GM19324 (cell line): ENCODE data around the gene TSPAN15.
"Not testable (repeated sequence)": the region's sequence is repeated elsewhere in the genome, so short reads cannot be mapped to it uniquely, and the experiment has no call there.

Experiments used
- ATAC-seq: cut with Tn5 transposase; IDR thresholded peaks from one replicate; pipeline ENCODE4 v1.9.1; 2021; ENCODE audit warnings: mild to moderate bottlenecking, moderate library complexity; ENCODE audit not compliant: unreplicated experiment, low FRiP score

The TSPAN15 gene

DNA sequence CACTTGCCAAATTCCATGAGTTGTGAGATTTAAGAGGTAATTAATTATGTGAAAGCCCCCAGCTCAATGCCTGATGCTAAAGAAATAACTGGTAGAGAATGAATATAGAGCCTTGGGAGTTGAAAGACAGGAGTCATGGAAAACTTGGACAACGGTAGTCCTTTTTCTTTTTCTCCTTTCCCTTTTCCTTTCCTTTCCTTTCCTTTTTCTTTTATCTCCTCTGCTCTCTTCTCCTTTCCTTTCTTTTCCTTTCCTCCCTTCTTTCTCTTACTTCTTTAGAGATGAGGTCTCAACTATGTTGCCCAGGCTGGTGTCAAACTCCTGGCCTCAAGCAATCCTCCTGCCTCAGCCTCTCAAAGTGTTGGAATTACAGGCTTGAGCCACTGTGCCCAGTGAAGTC, 7.9 kb upstream of the TSPAN15 start:
- ATAC-seq = no peak

DNA sequence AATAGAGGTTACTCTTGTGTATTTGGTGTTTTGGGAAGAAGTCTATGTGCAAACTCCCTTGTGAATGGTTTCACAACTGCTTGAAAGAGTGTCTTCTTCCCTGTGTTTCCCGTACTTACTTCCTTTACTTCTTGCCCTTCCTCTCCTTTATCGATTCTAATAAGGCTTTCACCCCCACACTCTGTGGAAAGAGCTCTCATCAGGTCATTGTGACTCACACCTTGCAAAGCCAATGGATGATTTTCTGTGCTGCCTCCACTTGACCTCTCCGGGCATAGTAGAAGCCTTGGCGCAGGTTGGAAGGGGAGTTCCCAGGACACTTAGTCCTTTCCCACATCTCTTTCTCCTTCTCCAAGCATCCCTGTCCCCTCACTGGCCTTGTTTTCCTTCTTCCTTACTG, 6.2 kb upstream of the TSPAN15 start:
- ATAC-seq = no peak

DNA sequence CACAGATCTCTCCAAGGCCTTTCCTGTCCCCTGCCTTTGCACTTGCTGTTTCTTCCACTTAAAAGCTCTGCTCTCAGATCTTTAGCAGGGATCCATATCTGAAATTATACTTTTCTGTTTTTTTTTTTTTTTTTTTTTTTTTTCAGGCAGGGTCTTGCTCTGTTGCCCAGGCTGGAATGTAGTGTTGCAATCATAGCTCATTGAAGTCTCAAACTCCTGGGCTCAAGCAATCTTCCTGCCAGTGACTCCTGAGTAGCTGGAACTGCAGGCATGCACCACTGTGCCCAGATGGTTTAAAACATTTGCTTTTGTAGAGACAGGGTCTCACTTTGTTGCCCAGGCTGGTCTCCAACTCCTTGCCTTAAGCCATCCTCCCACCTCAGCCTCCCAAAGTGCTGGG, 5.0 kb upstream of the TSPAN15 start:
- ATAC-seq = no peak

DNA sequence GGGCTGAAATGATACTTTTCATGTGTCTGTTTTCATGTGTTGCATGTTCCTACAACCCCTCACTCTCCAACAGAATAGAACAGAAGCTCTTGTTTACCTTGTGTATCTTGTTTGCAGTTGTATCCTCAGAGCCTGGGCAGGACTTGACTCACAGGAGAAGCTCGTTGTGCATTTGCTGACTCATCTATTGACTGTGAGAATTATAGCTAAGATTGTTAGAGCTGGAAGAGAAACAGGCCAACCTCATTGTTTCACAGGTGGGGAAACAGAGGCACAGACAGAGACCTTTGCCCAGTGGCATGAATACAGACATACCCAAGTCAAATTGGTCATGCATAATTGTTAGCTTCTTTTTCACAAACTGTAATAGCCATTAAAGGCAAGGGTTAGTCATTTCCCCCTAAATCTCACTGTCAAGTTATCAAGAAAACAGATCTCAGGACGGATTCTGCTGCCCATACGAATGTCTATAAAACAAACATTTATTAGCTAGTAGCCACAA, 4.6 kb upstream of the TSPAN15 start:
- no peak for ATAC-seq

DNA sequence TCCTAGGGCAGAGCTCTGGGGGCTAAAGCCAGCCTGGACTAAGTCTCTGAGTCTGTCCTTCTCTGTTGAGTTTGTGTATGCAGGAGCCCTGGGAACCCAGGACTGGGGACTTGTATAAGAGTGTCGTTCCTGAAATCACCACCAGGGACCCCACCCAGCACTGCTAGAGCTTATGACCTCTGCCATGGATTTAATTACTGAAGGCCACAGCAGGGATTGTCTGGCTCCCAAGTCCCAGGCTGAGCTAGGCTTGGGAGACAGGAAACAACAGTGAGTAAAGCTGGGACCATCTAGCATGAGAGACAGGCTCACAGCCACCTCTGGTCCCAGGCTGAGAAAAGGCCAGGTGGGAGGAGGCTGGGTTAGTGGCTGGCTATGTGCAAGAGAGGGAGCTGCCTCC, 1.4 kb upstream of the TSPAN15 start:
- ATAC-seq = no peak

DNA sequence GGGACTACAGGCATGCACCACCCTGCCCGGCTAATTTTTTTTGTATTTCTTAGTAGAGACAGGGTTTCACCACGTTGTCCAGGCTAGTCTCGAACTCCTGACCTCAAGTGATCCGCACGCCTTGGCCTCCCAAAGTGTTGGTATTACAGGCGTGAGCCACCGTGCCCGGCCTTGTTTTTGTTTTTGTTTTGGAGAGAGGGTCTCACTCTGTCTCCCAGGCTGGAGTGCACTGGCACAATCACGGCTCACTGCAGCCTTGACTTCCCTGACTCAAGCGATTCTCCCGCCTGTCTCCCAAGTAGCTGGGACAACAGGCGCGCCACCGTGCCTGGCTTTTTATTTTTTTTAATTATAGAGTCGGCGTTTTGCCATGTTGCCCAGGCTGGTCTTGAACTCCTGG, 870 bp upstream of the TSPAN15 start:
- not testable (repeated sequence) for ATAC-seq

DNA sequence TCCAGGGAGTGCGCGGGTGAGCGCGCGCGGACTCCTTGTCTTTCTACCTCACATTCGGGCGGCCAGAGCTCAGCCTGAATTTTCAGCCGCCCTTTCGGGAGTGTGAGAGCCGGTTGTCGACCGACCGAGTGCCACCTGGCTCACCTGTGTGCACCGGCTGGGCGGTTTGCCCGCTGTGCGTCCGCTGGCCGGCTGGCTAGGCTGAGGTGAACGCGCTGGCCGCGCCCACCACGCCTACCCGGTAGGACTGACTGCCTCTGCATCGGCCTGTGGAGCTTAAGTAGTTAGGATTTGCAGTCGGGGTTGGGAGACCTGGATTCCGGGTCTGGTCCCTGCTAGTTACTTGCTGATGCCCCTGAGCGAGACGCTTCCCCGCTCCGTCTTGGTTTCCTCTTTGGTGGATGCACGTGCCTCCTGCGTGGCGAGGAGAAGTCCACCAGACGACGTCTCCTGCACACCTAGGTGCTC, 553 bp downstream of the TSPAN15 start:
- no peak for ATAC-seq

DNA sequence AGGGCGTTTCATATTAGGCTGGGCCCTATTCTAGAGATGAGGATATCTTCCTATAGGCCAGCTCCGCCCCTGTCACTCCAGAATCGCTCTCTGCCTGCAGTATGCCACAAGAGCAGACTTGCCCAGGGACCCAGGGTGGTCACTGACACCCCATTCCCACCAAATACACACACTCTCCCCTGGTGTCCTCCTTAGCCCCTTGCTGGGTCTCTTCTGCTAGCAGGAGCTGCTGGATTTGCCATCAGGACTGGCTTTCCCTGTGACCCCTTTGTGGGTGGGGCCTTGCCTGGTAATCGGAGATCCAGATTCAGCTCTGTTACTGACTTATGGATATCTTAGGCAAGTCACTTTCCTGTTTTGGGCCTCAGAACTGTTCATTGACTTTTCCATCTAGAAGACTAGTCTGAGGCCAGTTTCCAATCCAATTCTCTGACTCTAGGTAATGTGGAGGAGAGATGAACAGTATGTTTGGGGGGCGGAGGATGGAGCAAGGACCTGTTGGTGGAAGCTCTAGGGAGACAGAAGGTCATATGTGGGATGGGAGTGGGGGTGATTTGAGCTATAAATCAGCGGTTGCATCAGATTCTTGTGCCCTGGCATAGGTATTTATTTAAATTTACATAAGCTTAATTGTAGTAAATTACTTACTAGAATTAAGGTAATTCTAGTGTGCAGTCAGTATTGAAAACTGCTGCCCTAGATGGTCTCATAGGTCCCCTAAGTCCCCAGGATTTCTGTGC, 1.6 kb downstream of the TSPAN15 start:
- ATAC-seq = no peak

DNA sequence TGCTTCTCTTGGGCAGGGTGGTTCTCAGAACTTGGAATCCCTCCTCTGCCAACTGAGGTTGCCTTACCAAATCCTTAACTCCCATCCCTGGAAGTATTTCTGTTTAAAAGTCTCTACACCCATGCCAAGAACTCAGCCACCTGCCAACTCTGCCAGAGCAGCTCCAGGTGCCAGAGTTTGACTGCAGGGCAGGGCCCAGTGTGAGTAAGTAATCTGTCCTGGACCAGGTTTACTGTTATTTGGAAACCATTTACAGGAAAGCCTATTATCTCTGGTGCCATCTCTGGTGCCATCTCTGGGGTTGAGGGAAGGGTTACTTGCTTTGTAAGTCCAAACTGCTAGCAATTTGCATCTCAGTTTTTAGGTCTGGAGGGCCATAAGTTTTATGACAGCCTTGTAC, 2.5 kb downstream of the TSPAN15 start:
- ATAC-seq = no peak

DNA sequence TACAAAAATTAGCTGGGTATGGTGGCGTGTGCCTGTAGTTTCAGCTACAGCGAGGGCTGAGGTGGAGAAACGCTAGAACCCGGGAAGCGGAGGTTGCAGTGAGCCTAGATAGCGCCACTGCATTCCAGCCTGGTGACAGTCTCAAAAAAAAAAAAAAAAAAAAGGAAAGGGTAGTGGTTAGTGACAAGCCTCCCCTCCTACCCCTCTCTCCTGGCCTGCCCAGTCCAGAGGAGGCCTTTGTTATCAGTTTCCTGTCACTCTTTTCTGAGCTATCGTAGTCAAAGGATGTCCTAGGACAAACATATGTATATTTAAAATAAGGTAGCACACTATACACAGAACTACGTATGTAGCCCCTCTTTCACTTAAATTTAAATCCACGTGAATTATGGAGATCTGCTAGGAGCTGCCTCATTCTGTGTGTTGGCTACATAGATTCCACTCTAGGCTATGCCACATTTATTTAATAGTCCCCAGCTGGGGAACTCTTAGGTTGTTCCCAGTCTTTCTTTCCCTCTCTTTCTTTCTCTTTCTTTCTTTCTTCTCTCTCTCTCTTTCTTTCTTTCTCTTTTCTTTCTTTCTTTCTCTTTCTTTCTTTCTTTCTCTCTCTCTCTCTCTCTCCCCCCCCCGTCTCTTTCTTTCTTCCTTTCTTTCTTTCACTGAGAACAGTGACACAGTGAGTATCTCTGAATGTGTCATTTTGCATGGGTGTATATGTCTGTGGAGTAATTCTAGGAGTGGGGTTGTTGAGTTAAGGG, 3.9 kb downstream of the TSPAN15 start:
- ATAC-seq = no peak

DNA sequence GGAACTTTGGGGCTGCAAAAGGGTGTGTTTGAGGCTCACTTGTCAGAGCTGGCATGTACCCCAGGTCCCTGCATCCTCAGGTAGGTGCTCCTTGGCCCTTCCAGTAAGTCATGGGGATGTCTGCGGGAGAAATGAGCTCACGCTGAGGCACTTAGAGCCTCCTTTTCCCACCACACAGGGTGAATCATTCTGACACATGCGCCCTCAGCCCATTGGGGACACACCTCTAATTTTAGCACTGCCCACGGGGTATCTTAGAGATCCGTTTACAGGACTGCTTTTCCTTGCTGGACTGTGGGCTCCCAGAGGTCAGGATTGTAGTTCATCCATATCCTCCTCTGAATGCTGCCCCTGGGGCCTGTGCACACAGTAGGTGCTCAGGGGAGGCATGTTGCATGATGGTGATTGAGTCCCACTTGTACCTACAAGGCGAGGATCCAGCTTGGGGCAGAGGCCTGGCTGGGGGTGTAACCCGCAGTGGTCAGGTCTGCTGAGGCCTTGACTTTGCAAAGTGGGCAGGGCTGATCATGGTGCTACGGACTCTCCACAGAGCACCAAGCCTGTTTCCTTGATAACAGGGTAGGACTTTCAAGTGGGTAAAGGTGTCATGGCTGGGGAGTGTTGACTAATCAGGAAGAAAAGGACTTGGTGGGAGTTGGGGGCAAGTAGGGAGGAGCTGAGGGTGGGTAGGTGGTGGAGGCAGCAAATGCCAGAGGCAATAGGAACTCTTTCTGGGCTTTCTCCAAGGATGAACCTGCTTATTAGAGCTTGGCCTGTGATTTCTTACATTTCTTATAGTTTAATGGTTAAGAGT, 5.8 kb downstream of the TSPAN15 start:
- ATAC-seq = no peak

DNA sequence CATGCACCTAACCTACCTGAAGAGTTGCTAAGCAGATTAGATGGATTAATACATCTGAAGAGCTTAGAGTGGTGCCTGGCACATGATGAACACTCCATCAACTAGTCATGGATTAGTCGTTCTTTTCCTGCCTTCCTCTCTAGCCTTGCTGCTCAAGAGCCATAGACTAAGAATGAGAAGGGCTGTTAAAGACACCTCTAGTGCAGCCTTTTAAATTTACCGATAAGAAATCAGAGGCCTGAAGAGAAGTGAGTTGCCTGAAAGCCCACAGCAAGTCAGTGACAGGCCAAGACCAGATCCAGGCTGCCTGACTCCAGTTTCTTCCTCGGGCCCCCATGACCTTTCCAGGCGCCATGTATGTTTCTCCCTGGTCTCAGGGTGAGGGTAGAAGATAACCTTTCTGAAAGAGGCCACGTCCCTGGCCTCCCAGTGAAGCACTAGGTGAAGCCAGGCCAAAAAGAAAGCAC, 6.5 kb downstream of the TSPAN15 start:
- no peak for ATAC-seq

DNA sequence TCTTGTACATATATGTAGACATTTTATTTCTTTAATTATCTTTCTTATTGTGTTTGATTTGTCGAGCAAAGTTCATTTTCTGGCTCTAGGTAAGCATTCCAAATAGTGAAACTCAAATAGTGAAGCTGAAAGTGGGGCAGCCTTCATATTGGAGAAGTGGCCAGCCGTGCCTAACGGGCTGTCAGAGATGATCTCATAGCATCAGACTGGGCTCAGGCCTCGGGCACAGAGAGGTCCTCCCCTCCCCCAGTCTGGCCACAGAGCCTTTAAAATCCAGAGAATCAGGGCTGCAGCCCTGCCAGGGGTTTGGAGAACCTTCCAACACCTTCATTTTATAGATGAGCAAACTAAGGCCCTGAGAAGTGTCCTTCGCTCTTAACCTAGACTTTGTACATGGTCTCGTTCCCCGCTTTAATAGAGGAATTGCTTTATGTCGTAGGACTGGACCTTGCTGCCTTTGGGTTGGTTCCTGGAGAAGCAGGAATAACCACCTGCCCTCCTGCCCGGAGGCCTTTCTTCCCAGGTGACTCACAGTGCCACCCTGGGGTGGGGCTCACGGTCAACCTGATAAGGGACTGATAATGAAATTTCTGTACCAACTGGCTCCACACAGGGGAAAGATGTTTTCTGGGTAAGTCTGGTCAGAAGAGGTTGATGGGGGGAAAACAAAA, 7.3 kb downstream of the TSPAN15 start:
- no peak for ATAC-seq

DNA sequence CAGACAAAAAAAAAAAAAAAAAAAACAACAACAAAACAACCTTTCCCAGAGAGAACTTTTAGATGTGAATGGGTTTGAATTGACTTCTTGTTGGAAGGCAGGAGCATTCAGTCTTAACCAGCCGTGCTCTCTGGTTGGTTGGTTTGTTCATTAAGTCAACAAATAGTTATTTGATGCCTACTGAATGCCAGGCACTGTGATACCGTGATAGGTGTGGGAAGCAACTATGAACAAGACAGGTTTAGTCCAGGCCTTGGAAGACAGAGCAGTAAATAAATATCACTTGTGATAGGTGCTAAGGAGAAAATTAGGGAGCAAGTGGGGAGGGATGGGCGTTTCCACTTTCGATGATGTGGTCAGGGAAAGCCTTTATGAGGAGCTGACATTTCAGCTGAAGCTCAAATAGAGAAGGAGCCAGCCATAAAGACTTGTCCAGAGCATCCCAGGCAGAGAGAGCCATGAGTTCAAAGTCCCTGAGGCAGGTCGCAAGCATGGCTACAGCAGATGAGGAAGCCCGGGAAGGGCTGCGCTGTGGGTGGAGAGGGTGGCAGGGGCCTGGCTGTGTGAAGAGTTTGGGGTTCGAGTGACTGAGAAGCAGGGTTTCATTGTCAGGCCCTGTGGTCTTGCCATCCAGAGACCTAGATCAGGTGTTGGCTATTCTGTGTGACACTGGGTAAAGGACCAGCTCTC, 8.0 kb downstream of the TSPAN15 start:
- no peak for ATAC-seq

DNA sequence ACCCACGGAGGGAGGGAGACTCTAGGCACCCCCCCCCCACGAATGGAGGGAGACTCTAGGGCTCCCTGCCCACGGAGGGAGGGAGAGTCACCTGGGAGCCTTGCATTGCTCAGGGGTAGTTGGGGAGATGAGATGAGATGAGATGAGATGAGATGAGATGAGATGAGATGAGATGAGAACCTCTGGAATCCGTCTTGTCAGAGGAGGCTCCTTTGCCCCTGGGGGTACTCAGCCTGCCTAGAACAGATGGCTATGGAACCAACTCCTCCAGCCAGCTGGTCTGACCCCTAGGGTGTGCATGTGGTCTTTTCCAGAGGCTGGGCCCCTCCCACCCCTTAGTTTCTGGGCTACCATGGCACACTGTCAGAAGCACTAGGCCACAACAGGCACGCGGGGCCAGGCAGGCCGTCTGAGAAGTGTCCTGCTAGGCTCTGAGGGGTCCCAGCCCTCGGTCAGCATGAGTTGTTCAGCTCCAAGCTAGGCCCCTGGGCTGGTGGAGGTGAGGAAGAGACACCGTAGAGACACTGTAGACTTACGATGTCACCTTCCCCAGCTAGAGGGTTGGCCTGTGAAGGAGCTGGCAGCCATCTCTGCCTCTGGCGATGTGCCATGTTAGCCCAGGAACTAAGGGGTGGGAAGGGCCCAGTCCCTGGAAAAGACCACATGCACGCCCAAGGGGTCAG, 8.8 kb downstream of the TSPAN15 start:
- ATAC-seq = no peak

DNA sequence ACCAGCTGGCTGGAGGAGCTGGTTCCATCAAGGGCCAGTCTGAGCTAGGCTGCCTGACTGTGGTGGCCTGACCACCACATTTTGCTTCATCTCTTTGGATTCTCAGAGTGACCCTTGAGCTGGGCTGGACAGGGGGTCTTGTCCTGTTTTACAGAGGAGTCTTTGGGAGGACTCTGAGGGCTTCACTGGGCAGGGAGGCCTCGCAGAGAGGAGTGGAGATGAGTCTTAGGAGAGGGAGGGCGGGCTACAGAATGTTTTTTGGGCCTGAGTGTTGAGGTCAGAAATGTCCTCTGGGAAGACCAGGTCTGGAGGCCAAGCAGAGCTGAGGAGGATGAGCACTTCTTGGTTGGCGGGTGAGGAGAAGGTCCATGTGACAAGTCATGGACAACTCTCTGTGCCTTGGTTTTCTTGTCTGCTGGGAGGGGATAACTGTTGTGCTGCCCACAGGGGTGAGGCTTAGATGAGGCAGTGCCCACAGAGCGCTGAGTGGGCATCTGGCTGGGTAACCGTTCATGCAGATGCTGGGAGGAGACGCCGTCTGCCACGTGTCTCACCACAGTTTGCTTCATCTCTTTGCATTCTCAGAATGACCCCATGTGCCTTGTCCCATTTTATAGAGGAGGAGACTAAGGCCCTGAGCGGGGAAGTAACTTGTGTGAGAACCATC, 9.4 kb downstream of the TSPAN15 start:
- no peak for ATAC-seq

DNA sequence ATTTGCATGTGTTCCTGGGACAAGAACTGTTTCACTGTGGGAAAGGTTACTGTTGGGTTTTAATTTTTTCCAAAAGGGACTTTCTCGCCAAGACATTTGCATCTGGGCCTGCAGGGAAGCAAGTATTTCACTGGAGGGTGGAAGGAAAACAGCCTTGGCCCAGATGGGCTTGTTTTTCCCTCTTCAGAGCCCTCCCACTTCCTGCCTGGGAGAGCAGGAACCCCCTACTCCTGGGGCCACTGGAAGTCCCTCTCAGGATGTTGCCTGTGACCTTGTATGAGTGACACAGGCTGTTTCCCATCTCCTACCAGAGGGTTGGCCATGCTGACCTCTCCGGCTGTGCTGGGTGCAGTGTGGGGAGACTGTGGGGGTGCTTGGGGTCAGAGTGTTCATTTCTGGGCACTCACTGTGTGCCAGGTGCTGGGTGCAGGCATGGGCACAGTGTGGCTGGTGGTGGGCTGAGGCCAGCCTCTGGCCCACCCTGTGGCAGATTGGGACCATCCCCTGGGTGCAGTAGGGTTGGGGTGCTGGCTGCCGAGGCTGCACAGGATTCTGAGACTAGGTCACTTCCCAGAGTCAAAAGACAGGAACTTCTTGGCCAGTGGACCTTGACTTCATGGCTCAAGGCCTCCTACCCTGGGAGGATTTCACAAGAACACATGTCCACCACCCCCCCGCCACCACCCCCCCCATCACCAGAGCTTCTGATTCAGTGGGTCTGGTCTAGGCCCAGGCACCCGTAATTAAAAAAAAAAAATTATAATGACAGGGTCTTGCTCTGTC, 10.2 kb downstream of the TSPAN15 start:
- ATAC-seq = no peak

DNA sequence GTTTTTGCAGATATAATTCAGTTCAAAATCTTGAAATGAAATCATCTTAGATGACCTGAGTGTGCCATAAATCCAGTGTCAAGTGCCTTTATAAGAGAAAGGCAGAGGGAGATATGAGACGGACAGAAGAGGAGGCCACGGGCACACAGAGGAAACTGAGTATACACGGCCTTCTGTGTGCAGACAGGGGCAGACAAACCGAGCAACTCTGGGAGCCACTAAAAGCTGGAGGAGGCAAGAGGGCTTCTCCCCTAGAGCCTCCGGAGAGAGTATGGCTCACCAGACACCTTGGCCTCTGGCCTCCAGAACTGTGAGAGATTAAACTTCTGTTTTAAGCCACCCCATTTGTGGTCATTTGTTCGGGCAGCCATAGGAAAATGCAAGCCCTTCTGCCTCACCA, 12.6 kb downstream of the TSPAN15 start:
- ATAC-seq = no peak
